Muscle of back (tissue), 13 donors: ENCODE data around the gene PRH2. TPM values are rescaled to one million over a fixed set of nuclear protein-coding genes. Genes with fewer than 3 reads are reported as not detected.

Source experiments
- DNase-seq, 3 donors: peaks; one replicate each; pipeline versions ENCODE4 v3.0.0 to v3.0.0-alpha.2; 2013
- long read RNA-seq, 9 donors: transcript quantifications; one replicate each; lab custom pipeline, GENCODE V29; 2026
- polyA plus RNA-seq, 10 donors: library from polyadenylated mRNA; unstranded; fragments of 120-200 nt; gene quantifications; one replicate each; pipeline ENCODE4 v1.2.1, GENCODE V29; 2013; ENCODE audit not compliant: insufficient read length in 10 of 10

PRH2 gene
- polyA plus RNA-seq, result under 1 TPM in 3 of 10 donors, not detected in 7; 0.35 to 0.85 (median 0.38) TPM
- long read RNA-seq, donor 1, result 0 reads
- long read RNA-seq, donor 2, result 0 reads
- long read RNA-seq, donor 3, result 0 reads
- long read RNA-seq, donor 4, result 0 reads
- long read RNA-seq, donor 5, result 0 reads
- long read RNA-seq, donor 6, result 0 reads
- long read RNA-seq, donor 7, result 0 reads
- long read RNA-seq, donor 8, result 0 reads
- long read RNA-seq, donor 9, result 0 reads

DNA sequence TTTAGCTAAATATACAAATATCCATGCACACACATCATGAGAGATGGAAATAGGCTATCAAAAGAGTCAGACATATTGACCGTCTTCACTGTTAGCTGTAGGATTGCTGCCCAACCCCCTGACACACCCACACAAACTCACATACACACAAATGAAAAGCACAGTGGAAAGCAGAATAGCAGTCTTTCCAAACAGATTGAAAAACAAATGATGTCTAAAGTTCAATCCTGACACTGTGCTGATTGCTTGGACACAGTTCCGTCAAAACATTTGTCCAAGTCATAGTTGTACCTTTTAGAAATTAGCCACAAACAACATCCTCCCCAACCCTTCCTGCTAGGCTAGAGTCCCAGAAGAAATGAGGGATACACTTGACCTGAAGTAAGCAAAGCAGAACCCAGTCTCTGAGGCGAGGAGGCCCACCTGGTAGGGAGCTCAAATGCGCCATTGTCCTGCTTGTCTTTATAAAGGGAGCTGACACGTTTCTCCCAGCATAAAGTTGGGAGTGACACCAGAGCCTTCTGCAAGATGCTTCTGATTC, at the start of gene PRH2:
PRH2 (plus strand) TSS at position 491 of the 541 bp plus-strand sequence; CDS start at position 529, 38 bp downstream.
- DNase-seq, result no peak

DNA sequence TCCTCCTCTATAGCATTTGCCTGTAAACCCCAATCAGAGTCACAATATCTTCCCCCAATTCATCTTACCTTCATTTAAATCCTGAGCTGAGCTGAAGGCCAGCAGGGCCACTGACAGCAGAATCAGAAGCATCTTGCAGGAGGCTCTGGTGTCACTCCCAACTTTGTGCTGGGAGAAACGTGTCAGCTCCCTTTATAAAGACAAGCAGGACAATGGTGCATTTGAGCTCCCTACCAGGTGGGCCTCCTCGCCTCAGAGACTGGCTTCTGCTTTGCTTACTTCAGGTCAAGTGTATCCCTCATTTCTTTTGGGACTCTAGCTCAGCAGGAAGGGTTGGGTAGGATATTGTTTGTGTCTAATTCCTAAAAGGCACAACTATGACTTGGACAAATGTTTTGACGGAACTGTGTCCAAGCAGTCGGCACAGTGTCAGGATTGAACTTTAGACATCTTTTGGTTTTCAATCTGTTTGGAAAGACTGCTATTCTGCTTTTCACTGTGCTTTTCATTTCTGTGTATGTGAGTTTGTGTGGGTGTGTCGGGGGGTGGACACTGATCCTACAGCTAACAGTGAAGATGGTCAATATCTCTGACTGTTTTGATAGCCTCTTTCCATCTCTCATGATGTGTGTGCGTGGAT, 44.8 kb upstream of the PRH2 start, which contains the start of gene PRH1:
PRH1 (minus strand) TSS at position 170 of the 640 bp plus-strand sequence; CDS start at position 132, 38 bp downstream.
- DNase-seq, result no peak

DNA sequence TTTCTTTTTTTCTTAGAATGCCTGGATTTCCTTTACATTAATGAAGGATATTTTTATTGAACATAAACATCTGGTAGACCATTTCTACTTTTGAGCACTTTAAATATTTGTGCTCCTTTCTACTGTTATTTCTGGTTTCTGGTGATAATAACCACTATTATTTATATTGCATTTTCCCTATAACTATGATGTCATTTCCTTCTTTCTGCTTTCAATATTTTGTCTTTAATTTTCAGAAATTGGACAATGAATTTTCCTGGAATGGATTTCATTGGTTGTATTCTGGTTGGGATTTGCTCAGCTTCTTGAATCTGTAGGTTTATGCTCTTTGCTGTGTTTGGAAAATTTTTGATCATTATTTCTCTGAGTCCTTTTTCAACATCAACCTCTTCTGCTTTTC, 39.8 kb upstream of the PRH2 start:
- no peak for DNase-seq

DNA sequence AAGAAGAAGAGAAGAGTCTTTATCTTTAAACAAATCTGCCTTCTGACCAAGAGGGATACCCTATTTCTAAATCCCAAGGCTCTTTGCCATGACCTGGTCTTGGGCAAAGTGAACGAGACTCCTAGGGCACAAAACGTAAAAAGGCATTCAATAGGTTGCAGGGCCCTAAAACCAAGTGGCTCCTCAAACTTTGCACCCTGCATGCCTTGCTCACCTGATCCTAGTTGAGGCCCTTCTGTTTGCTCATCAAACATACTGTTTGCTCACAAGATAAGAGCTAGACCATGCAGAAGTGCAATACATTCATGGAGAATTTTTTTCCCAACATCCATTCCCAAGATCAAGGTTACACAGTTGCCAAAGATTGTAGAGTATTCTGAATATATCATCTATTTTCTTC, 37.1 kb upstream of the PRH2 start:
- no peak for DNase-seq

DNA sequence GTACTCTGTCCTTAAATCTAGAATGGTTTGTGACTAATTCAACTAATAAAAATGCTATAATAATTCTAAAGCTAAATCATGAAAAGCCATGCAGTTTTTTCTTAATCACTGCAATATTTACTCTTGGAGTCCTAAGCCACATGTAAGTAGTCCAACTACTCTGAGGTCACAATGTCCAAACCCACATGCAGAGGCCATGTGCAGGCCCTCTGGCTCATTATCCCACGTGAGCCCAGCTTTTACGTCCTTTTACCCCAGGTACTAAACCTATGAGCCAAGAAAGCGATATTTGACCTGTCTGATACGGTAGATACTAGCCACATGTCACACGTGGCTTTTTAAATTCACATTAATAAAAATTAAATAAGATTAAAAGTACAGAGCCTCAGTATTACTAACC, 32.2 kb upstream of the PRH2 start:
- DNase-seq, result no peak

DNA sequence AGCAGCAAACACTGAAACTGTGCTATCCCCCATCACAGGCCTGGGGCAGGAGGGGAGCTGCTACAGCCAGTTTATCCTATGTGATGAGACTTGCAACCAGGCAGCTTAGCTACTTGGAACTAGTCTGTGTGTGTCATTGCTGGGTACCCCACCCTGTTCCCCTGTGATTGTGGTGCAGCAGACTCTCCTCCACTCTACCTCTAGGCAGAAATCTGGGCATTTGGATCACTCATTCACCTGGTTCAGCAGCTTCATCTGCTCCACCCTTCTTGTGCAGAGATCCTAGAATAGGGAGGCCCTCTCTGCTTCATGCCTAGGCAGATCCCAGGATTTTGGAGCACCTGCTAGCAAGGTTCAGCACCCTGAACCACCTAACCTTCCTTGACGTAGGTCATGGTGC, 28.5 kb upstream of the PRH2 start:
- no peak for DNase-seq

DNA sequence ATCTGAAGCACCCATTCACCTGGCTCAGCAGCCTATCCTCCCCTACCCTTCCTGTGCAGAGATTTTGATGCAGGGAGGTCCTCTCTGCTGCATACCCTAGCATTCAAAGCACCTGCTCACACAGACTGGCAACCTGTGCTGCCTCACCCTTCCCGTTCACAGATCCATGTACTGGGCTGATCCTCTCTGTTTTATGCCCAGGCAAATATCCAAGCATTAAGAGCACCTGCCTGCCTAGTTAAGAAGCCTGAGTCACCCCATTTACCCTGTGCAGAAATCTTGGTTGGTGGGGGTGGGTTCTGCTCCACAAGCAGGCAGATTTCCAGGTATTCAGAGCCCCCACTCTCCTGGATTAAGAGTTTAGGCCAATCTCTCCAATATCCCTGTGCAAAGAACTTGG, 28.1 kb upstream of the PRH2 start:
- no peak for DNase-seq

DNA sequence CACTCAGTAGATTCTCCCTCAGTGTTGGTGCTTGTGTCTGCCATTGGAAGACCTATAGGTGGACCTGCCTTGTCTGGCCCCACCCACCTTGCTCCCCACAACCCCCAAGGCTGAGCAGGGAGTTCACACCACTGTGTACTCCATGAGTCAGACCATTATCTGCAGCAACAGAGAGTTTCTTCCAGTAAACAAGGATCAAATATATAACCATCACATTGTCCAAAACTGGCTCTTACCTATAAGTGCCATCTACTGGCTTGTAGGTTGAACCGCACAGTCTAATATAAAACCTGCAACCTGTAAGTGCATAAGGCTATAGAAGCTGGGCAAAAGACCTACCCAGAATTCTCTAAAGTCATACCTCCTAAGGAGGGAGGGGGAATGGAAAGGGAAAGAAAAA, 27.6 kb upstream of the PRH2 start:
- DNase-seq, result no peak

DNA sequence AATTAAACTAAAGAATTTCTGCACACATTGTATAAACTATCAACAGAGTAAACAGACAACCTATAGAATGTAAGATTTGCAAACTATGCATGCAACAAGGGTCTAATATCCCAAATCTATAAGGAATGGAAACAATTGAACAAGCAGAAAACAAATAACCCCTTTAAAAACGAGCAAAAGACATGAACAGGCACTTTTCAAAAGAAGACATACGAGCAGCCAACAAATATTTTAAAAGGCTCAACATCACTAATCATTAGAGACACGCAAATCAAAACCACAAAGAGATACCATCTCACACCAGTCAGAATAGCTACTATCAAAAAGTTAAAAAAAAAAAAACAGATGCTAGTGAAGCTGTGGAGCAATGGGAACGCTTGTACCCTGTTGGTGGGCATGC, 24.4 kb upstream of the PRH2 start:
- no peak for DNase-seq

DNA sequence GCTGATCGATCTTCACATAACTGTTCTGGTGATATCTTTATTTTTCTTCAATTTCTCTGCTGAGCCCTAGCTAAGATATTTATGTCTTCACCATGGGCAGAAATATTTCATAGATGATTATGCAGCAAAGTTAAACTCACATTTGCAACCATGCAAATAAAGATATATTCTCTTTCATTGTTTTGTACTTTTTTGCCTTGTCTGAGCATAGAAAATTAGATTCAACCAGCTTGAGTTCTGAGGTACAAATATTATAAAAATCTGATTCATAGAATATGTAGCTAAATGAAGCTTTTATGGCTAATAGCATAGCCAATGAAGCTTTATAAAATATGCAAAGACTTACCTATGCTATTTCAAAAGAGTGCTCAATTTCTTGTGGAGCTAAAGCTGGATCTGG, 19.6 kb upstream of the PRH2 start, which contains the start of gene TAS2R13:
TAS2R13 (minus strand) TSS at position 101 of the 400 bp plus-strand sequence. CDS start 264 bp downstream, outside the sequence.
- no peak for DNase-seq

DNA sequence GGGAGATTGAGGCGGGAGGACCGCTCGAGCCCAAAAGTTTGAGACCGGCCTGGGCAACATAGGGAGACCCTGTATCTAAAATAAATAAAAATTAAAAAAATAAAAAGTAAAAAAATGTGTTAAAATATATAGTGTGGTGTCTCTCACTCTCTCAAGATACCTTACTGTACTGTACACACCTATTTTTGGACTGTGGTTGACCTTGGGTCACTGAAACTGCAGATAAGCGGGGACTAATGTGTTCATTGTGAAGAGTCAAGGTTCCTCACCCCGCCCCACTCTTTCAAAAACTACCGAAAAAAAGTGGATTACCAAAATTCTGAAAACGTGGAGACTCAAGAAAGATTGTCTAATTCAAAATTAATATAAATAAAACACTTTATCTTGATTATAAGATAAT, 18.7 kb upstream of the PRH2 start:
- no peak for DNase-seq

DNA sequence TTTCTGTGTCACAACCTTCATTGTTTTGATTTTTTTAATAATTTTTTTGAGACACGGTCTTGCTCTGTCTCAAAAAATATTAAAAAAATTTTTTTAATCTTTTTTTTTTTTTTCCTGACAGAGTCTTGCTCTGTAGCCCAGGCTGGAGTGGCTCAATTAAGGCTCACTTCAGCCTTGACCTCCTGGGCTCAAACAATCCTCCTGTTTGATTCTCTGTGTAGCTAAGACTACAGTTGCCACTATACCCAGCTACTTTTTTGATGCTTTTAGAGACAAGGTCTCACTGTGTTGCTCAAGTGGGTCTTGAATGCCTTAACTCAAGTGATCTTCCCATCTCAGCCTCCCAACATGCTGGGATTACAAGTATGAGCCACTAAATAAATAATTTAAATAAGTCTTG, 9.2 kb upstream of the PRH2 start:
- DNase-seq, result no peak

DNA sequence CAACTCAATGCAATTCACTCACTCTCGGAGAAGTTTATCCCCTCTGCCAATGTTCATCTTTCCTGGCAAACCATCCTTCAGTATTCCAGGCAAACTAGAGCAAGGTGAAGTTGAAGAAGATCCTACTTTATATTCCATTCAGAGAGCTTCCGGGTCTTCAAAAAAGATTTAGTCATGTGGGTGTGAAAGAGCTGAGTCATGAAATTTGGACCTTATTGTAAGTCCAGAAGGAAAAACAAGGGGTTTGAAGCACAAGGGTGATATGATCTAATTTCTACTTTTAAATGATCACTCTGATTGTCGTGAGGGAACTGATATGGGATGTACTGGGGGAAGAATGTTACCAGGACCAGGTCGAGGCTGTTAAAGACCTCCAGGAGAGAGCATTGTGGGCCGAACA, 2.8 kb upstream of the PRH2 start:
- DNase-seq, result no peak

DNA sequence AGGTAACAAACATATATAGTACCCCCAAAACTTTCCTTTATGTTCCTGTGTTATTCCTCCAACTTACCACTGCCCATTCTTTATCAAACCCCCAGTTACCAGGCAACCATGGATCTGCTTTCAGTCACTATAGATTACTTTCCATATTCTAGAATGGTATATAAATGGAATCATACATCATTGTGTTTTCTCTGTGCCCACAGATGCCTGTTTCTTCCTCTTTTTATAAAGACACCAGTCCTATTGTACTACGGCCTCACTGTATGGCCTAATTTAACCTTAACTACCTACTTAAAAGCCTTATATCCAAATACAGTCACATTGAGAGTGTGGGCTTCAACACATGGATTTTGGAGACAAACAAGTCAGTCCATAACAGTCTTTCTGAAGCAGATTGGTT, 7.5 kb downstream of the PRH2 start:
- no peak for DNase-seq

DNA sequence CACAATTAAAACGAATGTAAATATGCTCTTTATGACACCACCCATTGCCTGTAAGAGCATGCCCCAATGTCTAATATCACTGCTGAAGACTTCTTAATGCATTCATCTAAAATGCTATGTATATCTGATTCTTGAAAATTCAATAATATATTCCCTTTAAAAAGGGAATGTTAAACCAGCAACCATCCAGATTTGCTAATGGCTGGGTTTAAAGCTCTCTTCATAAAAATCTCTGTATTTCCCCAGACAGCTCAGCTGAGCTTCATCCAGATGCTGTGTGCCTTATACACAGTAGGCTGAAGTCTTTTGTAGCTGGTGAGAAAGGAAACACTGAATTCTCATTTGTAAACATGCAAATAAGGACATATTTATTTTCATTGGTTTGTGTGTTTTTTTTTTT, 10.1 kb downstream of the PRH2 start, which contains the start of gene TAS2R14:
TAS2R14 (minus strand) TSS at position 101 of the 400 bp plus-strand sequence; CDS start at position 45, 56 bp downstream.
- DNase-seq, result no peak

DNA sequence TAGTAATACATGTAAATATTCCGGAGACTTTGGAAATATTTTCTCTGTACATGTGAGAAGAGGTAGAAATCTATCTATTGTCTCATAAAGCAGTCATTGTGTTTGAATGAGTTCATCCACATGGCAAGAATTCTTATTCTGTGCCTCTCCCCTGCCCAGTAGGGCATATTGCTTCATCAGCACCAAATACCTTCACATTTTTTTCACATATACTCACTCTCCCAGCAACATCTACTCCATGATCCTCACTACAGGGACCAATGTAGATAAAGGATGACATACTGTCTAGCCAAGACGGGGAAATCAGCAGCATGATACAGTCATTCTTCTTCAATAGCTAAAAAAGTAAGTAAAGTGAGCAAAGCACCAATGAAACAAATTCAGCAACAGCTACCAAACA, 11.4 kb downstream of the PRH2 start:
- peak in 1 of 3 donors; percentile 26 for DNase-seq

DNA sequence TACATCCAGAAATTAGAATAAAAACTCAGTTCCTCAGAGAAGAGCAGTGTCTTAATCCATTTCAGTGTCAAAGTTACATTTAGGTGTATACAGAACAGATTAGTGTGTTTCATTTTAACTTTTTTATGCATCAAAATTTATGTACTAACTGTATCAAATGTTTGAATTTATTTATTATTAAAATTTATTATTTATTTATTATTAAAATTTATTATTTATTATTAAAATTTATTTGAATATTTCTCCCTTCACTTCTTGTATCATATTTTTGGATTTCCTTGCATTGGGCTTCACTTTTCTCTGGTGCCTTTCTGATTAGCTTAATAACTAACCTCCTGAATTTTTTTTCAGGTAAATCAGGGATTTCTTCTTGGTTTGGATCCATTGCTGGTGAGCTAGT, 12.3 kb downstream of the PRH2 start:
- no peak for DNase-seq

DNA sequence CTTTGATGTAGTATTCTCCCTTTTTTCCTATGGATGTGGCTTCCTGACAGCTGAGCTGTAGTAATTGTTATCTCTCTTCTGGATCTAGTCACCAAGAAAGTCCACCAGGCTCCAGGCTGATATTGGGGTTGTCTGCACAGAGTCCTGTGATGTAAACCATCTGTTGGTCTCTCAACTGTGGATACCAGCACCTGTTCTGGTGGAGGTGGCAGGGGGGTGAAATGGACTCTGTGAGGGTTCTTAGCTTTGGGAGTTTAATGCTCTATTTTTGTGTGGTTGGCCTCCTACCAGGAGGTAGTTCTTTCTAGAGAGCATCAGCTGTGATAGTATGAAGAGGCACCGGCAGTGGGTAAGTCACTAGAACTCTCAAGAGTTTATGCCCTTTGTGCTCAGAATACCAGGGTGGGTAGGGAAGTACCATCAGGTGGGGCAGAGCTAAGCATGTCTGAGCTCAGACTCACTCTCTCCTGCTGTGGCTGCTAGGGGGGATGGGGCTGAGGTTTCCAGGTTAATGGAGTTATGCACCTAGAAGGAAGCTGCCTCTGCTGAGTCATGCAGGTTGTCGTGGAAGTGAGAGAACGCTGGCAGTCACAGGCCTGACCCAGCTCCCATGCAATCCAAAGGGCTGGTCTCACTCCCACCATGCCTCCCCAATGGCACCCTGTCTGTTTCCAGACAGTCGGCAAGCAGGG, 13.0 kb downstream of the PRH2 start:
- no peak for DNase-seq

DNA sequence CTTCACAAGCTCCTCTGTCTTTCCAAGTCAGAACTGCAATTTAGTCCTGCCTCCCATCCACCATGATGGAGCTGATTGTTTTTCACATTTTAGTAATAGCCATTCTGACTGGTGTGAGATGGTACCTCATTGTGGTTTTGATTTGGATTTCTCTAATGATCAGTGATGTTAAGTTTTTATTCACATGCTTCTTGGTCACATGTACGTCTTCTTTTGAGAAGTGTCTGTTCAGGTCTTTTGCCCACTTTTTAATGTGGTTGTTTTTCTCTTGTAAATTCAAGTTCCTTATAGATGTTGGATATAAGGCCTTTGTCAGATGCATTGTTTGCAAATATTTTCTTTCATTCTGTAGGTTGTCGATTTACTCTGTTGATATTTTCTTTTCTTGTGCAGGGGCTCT, 14.1 kb downstream of the PRH2 start:
- no peak for DNase-seq

DNA sequence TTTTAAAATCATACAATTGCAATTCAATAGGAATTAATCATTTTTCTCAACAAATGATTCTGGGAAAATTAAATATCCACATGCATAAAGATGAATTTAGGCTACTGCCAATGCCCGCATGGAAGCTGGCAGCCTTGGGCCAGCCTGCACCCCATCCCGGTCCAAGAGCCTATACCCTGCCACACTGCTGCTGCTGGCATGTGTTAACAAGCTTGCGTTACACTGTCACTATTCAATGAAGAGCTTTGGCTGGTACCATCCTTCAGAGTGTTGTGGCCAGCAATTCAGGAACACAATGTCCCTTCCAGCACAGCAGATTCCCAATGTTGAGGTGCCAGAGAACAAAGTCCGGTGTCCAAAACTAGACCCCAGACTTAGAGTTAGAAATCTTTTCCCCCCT, 23.6 kb downstream of the PRH2 start:
- no peak for DNase-seq

DNA sequence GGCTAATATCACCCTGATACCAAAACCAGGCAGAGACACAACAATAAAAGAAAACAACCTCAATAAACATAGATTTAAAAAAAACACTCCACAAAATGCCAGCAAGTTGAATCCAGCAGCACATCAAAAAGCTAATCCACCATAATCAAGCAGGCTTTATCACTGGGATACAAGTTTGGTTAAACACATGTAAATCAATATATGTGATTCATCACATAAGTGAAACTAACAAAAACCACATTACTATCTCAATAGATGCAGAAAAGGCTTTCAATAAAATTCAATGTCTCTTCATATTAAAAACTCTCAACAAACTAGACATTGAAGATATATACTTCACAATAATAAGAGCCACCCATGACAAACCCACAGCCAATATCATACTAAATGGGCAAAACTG, 27.0 kb downstream of the PRH2 start:
- no peak for DNase-seq

DNA sequence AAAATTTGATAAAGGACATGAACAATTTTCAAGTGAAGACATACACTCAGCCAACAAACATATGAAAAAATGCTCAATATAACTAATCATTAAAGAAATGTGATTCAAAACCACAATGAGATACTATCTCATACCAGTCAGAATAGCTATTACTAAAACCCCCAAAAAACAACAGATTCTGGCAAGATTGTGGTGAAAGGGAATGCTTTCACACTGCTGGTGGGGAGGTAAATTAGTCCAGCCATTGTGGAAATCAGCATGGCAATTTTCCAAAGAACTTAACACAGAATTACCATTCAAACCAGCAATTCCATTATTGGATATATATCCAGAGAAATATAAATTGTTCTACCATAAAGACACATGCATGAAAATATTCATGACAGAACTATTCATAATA, 28.7 kb downstream of the PRH2 start:
- peak in 1 of 3 donors; percentile 16 for DNase-seq

DNA sequence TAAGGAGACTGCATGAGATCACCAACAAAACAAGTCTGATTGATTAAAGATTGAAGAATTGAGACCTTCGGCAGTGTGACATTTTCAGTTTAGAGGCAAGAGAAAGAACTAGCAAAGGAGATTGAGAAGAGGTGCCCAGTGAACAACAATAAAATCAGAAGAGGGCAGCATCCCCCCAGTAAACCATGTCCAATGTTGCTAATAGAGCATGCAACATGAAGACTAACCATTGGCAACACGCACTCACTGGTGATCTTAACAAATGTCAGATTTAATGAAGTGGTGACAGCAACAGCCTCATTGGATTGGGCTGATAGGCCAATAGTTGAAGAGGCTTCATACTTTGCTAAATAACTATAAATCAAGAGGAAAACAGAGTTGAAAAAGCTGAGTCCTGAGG, 30.8 kb downstream of the PRH2 start:
- no peak for DNase-seq
